AG04450 (cell line): Measurements from ENCODE around the gene LDB2. TPM values are rescaled to one million over a fixed set of nuclear protein-coding genes. Genes with fewer than 3 reads are reported as not detected.
A peak's percentile ranks its signal among the peaks of the same experiment; 100 is the strongest.

Experiments
- CTCF ChIA-PET: fragments of 300-600, 350-600 bp; formaldehyde crosslinking; extraction: SDS; loops from one replicate; lab custom pipeline; 2022; ENCODE audit warnings: antibody characterized with exemption, inconsistent platforms; lab: Charles Lee
- POLR2A ChIA-PET: fragments of 350-600 bp; formaldehyde crosslinking; extraction: SDS; loops from one replicate; lab custom pipeline; 2021; ENCODE audit warnings: antibody characterized with exemption, inconsistent platforms; lab: Yijun Ruan, JAX
- DNase-seq: peaks from one replicate; pipeline ENCODE4 v3.0.0-alpha.2; 2011; ENCODE audit warnings: low read depth, low spot score
- H3K27ac ChIP-seq: one replicate; pipeline ENCODE4 v1.5.1; 2012; ENCODE audit warnings: low read depth, low read length, control low read depth
- H3K27me3 ChIP-seq: one replicate; pipeline ENCODE4 v1.6.0; 2012; ENCODE audit warnings: low read length; ENCODE audit not compliant: control insufficient read depth, insufficient read depth
- H3K4me3 ChIP-seq: 2 replicates; pipeline ENCODE4 v1.5.1; 2011; ENCODE audit warnings: mild to moderate bottlenecking, low read depth, low read length, control low read depth
- H3K9me3 ChIP-seq: 2 replicates; pipeline ENCODE4 v1.5.1; 2012; ENCODE audit warnings: low read length; ENCODE audit not compliant: control insufficient read depth, insufficient read depth
- polyA plus RNA-seq: library from polyadenylated mRNA; depleted of rRNA; stranded (reverse); fragments of >200 nt; gene quantifications from 2 replicates; pipeline ENCODE4 v1.2.3, GENCODE V29; 2011
- TF ChIP-seq, protein P1 (sequence below): IDR thresholded peaks from 2 replicates; pipeline ENCODE4 v1.5.1; 2011; ENCODE audit warnings: low read depth, low read length, control low read depth, inconsistent platforms

LDB2 gene
- polyA plus RNA-seq, 1 experiment, result 180 TPM

DNA sequence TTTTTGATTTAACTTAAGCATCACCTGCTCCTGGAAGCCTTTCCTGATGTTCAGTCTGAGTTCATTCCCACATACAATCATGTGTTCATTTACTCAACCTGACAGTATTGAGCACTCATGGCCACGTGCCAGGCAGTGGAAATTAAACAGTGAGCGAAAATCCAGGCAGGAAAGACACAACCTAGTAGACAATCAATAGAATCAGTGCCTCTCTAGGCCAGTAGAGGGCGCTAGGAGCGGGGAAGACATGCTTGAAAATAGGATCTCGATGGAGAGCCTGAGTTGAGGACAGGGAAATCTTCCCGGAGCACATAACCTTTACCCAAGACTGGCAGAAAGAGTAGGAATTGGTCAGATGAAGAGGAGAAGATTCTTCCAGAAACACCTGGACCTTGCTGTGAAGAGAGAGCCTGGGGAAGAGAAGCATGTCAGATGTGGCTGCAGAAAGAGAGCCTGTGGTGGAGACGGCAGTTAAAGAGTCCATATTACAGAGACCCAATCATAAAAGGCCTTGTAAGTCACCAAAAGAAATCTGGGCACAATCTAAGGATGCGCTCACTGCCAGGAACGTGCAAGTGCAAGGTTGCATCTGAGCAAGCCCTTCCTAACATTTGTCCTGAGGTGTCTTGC is 103.5 kb downstream of the LDB2 start:
- Histone ChIP-seq H3K27ac (no peak overlapping the region), H3K4me3 (no peak overlapping the region), H3K27me3 (no peaks in the 10 kb centered on the region), H3K9me3 (no peaks in the 10 kb centered on the region)
- ChIA-PET POLR2A (no interaction called here), CTCF (interaction anchor here (0.5 to 4.1 kb wide), 29 partner anchors 8 to 678 kb away, joined by 3 to 29 read pairs (median 4); no protein-coding TSS in a partner anchor)
- TF ChIP-seq, protein P1, sequence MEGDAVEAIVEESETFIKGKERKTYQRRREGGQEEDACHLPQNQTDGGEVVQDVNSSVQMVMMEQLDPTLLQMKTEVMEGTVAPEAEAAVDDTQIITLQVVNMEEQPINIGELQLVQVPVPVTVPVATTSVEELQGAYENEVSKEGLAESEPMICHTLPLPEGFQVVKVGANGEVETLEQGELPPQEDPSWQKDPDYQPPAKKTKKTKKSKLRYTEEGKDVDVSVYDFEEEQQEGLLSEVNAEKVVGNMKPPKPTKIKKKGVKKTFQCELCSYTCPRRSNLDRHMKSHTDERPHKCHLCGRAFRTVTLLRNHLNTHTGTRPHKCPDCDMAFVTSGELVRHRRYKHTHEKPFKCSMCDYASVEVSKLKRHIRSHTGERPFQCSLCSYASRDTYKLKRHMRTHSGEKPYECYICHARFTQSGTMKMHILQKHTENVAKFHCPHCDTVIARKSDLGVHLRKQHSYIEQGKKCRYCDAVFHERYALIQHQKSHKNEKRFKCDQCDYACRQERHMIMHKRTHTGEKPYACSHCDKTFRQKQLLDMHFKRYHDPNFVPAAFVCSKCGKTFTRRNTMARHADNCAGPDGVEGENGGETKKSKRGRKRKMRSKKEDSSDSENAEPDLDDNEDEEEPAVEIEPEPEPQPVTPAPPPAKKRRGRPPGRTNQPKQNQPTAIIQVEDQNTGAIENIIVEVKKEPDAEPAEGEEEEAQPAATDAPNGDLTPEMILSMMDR, result peak; percentile 87
- no peak for DNase-seq

DNA sequence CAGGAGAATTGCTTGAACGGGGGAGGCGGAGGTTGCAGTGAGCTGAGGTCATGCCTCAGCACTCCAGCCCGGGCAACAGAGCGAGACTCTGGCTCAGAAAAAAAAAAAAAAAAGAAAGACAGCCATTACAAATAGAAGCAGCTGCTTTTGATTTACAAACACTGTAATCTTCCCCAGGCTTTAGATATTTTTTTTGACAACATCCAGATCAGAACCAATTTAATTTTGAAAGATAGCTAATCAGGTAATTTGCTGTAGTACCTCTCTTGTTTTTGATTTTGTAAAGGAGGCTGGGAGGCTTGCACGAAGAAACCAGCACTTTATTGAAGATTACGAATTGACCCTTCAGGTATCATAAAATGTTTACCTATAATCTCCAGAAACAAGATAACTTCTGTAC is 107.0 kb downstream of the LDB2 start:
- no peaks in the 10 kb centered on the region for H3K27me3 ChIP-seq
- no peaks in the 10 kb centered on the region for H3K9me3 ChIP-seq
- DNase-seq, result no peak
- ChIA-PET CTCF (interaction anchor here (0.8 to 4.1 kb wide), 4 partner anchors 20 to 683 kb away, joined by 3 to 29 read pairs (median 4); no protein-coding TSS in a partner anchor), POLR2A (interaction anchor here (0.6 kb wide), 3 partner anchors 105 to 642 kb away, joined by 3 to 5 read pairs (median 5); no protein-coding TSS in a partner anchor)
- TF ChIP-seq, protein P1, result no peak
- H3K4me3 ChIP-seq, result no peak overlapping the region
- H3K27ac ChIP-seq, result no peak overlapping the region

DNA sequence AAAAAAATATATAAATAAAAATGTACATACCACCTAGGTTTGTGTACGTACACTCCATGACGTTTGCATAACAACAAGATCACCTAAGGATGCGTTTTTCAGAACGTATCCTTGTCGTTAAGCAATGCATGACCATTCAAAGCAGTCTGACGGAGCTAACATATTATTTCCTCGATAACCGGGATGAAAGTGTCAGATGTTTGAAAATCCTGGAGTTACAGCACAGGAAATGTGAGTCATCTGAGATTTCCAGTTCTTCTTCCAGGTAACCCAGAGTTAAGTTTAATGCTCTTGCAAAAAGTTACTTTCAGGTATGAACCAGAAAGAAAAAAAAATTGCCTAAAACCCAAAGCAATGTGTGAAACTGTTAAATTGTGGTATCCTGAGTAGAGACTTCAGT is 107.9 kb downstream of the LDB2 start:
- TF ChIP-seq, protein P1, result no peak
- H3K27ac ChIP-seq, result no peak overlapping the region
- ChIA-PET POLR2A (no interaction called here), CTCF (interaction anchor here (0.7 to 1.0 kb wide), 2 partner anchors 186 to 679 kb away, joined by 3 read pairs; no protein-coding TSS in a partner anchor)
- no peak overlapping the region for H3K4me3 ChIP-seq
- no peaks in the 10 kb centered on the region for H3K9me3 ChIP-seq
- H3K27me3 ChIP-seq, result no peaks in the 10 kb centered on the region
- no peak for DNase-seq

DNA sequence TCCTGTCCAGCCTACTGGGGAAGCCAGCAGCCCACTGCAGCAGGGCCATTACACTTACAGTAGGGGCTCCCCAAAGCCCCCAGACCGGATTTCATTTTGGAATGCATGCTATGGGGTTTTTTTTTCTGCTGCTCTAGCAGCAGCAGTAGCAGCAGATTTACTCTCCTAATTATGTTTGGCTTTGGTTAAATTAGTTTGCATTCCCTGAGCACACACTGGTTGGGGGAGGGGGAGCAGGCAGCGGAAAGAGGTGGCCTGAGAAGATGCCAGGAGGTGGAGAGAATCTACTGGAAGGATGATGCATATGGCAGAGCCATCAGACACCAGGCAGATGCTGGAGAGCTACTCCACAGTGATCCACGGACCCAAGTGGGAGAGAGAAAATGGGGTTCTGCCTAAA is 109.6 kb downstream of the LDB2 start:
- no peak overlapping the region for H3K27ac ChIP-seq
- CTCF ChIA-PET, result interaction anchor here (1.0 kb wide), 1 partner anchor 536 kb away, joined by 11 read pairs; no protein-coding TSS in a partner anchor
- no peak overlapping the region for H3K4me3 ChIP-seq
- POLR2A ChIA-PET, result no interaction called here
- H3K9me3 ChIP-seq, result no peaks in the 10 kb centered on the region
- DNase-seq, result no peak
- TF ChIP-seq, protein P1, result no peak
- H3K27me3 ChIP-seq, result no peaks in the 10 kb centered on the region

DNA sequence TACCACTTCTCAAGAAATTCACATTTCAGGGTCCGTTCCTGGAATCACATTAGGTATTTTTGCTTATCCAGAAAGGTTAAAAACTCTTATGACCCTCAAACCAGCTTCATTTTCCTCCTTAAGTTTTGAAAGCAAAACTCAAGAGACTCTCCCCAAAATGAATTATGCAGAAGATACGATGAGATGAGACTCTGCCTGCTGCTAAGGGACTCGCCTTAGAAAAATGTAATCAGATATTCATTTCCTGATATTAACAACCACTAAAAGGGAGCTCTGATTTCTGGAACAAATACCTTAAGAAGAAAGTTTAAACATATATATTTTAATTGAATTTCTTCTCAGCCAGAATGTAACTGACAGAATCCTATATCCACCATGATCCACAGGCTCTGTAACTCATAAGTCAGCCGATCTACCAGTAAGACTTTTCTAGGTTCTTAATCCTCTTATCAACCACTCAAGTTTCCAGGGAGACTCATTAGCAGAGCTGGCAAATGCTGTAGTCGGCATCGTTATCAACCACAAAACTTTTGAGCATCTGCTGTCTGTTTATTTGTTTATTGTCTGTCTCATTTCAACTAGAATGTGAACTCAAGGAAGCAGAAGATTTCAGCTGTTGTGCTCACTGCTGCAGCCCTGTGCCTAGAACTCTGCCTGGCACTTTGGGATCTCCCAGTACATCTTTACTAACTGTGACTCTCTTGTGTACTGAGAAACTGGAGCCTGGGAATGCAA is 112.5 kb downstream of the LDB2 start:
- Histone ChIP-seq H3K9me3 (no peaks in the 10 kb centered on the region), H3K27ac (no peak overlapping the region), H3K27me3 (no peaks in the 10 kb centered on the region), H3K4me3 (no peak overlapping the region)
- POLR2A ChIA-PET, result interaction anchor here (0.6 kb wide), 1 partner anchor 16 kb away, joined by 5 read pairs; no protein-coding TSS in a partner anchor
- TF ChIP-seq, protein P1, result no peak
- no peak for DNase-seq
- CTCF ChIA-PET, result interaction anchor here (0.5 to 1.4 kb wide), 3 partner anchors 8 to 612 kb away, joined by 3 to 12 read pairs (median 4); no protein-coding TSS in a partner anchor
